ENCODE measurements around the gene ZNF598.

Gene ZNF598

DNA sequence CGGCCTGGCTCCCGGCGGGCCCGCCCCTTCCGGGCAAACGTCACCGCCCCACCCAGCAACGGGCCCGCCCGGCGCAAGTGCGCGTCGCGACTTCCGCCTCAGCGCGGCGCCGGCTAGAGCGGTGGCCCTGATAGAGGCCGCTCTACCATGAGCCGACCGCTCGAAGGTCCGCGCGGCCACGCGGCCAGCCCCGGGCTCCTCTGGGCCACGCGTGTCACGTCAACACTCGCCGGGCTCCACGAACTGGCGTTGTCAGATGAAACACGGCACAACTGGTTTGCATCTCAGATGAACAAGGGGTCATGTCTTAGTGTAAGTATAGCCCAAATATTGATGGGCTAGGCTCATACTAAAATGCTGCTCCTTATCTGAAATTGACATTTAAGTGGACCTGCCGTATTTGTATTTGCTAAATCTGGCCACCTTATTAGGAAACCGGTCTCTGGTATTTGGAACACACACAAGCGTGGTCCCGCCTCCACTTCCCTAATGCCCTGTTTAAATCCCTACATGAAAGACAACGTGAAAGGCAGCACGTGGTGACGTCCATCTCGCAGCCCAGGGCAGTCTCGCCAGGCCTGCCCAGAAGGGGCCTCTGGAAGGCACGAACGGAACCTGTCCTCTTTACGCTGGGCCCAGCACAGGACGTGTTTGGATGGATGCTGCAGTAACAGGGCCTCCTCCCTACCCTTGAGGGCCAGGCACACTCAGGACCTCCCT lies at the start of gene ZNF598:
Gene ZNF598, minus strand, starts transcription at position 31 of the 720 bp plus-strand sequence.
- peak; percentile 80 for DNase-seq

DNA sequence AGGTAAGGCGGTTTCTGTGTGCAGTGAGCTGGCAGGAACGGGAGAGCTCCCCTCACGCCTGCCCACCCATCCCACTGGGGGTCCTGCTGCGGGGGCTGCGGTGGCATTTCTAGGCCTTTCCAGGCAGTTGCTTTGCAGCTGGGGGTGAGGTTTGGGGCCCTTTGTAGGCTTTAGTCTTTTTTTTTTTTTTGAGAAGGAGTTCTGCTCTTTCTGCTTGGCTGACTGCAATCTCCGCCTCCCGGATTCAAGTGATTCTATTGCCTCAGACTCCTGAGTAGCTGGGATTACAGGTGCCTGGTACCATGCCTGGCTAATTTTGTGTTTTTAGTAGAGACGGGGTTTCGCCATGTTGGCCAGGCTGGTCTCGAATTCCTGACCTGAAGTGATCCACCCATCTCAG lies 49.3 kb upstream of the ZNF598 start:
- DNase-seq: no peak

DNA sequence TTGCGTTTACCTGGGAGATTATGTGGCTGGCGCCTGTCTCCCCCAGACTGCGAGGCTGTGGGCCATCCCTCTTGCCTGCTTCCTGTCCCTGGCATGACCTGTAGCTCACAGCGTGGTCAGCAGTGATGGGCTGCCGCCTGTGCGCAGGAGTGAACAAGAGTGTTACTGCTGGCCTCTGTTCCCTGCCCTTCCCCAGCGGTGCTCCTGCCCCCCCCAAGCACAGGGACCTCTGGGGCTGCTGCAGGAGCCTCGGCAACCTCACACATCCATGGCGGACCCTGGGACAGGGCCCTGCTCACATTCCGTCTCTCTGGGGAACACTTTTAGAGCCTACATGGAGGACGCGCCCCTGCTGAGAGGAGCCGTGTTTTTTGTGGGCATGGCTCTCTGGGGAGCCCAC lies 48.8 kb upstream of the ZNF598 start:
- DNase-seq: no peak

DNA sequence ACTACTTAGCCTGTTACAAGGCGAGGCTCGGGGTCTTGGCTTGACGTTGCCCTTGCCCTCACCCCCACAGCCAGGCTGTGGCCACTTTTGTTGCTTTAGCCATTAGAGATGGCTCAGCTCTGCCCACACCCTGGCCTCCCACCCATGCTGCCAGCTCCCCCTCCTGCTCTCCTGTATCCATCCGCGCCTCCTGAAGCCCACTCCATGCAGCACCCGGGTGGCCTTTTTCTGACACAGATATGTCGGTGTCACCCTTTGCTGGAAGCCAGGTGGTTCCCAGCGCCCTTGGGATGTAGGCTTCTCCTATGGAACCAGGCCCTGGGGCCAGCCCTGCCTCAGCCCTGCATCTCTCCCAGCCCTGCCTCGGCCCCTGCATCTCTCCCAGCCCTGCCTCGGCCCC lies 47.8 kb upstream of the ZNF598 start:
- no peak for DNase-seq

DNA sequence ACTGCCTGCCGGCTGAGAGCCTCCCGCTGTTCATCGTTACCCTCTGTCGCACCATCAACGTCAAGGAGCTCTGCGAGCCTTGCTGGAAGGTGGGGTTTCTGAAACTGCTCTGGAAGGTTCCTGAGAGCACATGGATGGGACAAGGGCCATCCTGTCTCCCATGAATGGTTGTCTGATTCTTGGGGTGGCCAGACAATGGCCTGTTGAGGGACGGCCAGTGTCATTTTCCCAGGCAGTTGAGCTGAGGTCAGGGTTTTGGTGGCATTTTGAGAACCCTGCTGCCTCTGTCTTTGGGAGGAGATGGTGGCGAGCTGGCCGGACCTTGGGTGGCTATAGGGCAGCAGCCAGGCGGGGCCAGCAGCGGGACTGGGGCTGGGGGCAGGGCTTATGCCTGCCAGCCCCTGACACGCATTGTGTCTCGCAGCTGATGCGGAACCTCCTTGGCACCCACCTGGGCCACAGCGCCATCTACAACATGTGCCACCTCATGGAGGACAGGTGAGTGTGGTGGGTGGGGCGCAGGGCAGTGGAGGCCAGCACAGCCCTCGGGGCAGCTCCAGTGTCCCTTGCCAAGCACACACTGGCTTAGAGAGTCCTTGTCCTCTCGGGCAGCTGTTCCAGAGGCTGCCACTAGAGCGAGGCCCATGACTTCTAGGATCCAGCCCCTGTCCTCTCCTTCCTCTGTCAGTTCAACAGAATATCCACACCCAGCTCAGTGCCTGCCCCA lies 47.2 kb upstream of the ZNF598 start:
- DNase-seq: no peak

DNA sequence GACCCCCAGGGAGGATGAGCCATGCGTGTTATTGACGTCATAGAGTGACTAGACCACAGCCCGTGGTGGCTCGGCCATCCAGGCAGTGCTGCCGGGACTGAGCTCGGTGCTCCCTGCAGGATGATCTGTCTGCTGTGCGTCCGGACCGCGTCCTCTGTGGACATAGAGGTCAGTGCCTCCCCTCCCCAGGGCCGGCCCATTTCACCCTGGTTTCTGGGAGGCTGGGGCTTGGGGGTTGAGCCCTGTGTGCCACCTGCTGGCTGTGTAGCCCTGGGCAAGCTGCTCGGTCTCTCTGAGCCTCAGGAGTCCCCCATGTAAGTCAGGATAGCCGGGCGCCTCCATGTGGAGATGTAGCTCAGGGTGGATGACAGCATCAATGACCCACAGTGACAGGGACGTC lies 46.5 kb upstream of the ZNF598 start:
- DNase-seq: no peak

DNA sequence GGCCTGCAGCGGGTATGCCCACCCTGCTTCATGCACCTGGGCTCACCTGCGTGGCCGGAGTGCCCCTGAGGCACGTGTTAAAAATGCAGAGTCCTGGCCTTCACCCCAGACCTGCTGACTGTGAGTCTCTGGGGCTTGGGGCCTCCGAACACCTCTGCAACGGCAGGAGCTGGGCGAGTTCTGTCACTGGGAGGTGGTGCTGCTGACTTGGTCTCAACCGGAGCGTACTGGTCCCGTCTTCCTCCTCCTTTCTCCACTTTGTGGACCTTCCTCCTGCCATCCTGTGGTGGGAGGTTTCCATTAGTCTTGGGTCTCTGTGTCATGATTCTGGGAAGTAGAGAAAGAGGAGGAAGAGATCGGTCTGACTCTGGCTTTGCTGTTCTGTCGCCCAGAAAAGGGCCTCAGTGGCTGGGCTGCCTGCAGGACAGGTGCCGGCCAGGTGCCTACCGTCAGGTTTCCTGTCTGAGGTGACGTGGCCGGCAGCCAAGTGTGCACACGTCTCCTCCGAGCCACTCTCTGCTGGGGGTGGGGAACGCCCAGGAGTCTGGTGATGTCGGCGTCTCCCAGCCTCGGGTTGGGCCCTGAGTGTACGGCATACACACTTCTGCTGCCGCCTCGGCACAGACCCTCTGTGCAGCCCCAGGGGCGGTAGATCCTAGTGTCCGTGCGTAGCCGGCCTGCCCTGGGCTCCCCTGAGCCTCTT lies 45.1 kb upstream of the ZNF598 start:
- no peak for DNase-seq

DNA sequence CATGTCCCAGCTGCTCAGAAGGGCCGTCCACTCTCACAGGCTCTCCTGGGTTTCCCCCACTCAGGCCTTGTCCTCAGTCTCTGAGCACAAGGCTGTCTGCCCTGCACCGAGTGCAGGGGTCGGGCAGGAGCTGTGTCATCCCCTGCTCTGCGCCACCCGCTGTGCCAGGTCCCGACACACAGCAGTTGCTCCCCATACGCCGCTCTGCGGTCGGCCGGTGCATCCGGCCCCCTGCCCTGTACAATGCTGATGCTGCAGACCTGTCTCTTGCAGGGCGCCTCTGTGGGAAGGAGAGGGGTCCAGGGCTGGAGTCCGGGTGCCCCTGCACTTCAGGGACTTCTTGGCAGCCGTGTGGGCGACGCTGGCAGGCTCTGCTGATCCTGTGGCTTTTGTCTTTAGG lies 44.3 kb upstream of the ZNF598 start:
- DNase-seq: no peak

DNA sequence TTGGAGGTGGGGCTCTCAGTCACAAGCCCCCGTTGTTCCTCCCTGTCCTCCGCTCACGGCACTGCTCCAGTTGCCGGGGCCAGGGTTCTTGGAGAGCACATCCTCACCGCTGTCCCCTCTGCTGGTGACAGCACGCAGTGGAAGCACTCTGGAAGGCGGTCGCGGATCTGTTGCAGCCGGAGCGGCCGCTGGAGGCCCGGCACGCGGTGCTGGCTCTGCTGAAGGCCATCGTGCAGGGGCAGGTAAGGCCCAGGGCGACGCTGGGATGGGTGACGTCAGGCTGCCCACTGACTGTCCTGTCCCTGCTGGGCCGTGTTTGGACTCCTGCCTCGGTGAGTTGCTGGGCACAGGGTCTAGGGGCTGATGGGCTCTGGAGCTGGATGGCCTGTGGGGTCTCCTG lies 43.6 kb upstream of the ZNF598 start:
- no peak for DNase-seq

DNA sequence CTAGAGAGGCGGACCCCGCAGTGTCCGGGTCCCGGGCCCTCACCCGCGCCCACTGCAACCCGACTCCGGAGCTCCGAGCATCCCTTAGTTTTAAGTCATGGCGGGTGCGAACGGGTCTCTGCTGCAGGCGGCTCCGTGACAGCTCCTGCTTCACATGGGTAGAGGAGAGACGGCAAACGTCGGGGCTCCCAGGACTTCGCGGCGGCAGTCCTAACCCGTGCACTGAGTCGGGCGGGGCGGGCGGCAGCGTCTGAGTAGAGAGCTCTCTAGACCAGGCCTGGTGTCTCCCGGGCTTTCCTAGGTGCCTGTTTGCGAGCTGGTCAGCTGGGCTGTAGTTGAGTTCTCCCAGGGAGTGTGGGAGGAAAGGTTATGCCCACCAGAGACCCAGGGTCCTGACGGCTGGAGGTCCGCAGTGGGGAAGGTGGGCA lies 38.5 kb upstream of the ZNF598 start:
- no peak for DNase-seq

DNA sequence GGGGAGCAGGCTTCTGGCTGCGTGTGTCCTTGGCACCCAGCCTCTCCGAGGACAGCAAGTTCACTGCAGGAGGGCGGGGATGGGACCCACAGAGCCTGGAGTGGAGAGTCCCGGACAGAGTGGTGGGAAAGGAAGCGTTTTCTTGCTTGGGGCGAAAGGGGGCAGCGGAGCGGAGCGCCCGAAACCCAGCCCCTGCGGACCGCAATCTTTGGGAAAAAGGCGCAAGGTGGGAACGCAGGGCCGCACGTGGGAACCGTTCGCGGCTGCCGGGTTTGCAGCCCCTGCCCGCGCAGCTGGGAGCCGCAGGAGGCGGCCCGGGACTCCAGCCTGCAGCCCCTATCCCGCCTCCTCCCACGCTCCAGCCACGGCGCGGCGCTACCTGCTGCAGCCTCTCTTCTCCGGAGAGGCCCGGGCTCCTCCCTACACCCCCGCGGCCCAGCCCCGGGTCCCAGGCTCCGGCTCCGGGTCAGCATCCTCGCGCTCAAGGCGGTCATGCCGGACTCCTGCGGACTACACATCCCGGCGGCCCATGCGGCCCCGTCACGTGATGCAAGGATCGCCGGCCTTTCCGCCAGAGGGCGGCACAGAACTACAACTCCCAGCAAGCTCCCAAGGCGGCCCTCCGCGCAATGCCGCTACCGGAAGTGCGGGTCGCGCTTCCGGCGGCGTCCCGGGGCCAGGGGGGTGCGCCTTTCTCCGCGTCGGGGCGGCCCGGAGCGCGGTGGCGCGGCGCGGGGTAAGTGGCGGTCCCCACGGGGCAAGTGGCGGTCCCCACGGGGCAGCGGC lies 37.9 kb upstream of the ZNF598 start, which contains the start of the genes NTHL1 and TSC2:
Gene NTHL1, minus strand, starts transcription at position 505 of the 786 bp plus-strand sequence. Its CDS starts 11 bp downstream, at position 494.
Gene TSC2, plus strand, starts transcription at position 656 of the 786 bp plus-strand sequence. CDS start 631 bp downstream, outside the sequence.
- peak; percentile 96 for DNase-seq

DNA sequence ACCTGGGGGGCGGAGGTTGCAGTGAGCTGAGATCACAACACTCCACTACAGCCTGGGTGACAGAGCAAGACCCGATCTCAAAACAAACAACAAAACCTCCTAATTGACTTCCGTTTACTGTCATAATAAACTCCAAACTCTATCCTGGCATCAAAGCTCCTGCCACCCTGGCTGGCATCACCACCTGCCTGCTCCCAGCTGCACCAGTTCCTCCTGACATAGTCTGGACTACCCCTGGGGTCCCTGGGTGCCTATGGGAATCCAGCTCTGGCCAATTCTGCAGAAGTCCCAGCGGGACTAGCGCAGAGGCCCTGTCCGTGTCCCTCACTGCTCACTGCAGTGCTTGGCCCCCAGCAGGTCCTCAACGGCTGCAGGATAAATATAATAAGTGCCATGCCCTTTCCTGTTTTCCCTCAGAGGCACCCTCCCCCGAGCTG lies 37.3 kb upstream of the ZNF598 start:
- DNase-seq: no peak

DNA sequence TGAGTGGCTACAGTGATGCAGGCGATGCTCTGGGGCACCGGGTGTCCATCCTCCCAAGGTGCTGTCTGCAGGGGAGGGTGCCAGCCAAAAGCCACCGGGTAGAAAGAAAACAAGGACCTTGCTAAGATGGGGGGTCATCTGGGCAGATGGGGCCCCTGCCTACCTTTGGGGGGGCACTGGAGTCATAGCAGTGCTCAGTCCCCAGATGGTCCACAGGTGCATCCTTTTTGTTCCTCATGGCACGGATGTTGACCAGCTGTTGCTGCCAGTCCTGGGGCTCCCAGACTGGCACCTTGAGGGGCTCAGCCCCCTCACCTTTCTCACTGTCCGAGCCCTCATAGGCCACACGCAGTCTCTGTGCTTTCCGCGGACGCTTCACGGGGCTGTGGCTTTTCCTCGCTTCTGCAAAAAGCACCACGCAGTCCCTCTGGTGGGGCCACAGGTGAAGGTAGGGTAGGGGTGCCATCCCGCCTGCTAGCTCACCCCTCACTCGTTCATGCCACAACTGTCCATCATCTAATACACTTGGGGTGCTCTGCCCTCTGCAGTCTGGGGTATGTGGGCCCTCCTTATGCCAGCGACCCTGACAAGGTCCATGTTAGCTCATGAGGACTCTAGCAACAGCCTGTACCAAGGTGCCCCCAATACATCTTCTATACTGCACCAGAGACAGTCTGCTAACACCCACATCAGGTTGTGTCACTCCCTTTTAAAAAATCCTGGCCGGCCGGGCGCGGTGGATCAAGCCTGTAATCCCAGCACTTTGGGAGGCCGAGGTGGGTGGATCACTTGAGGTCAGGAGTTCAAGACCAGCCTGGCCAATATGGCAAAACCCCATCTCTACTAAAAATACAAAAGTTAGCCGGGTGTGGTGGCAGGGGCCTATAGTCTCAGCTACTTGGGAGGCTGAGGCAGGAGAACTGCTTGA lies 36.6 kb upstream of the ZNF598 start:
- DNase-seq: no peak

DNA sequence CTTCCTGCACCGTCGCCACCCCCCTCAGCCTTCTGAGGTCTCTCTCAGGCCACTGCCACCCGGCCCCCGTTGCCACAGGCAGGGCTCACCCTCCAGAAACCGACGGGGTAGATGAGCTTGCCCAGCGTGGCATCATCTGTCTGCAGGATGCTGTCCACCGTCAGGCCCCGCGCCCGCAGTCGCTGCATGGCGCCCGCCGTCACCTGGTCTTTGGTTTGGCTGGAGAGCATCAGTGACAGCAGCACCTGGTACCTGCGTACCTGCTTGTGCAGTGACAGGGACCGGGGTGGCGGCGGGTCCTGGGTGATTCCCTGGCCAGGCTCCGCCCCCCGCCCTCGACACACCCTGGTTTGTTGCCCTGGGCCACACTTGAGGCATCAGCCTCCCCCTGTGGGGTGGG lies 34.9 kb upstream of the ZNF598 start:
- DNase-seq: no peak

DNA sequence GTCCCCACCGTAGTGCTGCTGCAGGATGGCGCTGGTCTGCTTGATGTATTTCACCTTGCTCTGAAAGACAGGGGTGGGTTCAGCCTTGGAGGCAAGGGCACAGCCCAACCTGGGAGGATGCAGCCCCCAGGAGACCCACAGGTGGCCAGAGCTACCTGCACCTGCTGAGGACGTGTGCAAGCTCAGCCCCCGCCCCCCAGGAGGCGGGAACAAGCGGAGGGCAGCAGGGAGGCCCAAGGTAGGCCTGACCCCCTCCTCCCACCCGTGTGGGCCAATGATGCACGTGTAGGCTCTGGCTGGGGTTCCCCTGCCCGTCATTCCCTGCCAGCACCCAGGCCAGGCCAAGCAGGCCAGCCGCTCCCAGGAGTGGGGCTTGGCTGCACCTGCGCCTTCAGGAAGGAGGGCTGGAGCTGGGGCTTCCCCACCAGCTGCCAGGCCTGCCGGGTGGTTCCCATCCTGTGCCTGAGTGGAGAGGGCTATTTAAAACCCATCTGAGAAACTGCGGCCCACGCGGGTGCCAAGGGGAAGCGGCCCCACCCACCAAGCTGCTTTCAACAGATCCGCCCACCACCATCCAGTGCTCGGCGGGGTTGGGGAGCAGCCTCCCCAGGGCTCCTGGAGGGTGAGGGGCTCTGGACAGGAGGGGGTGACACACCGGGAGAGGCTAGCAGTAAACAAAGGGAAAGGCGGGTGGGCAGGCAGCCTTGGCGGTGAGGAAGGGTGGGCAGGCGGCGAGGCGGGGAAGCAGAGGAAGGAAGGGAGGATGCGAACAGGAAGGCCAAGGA lies 34.2 kb upstream of the ZNF598 start:
- no peak for DNase-seq

DNA sequence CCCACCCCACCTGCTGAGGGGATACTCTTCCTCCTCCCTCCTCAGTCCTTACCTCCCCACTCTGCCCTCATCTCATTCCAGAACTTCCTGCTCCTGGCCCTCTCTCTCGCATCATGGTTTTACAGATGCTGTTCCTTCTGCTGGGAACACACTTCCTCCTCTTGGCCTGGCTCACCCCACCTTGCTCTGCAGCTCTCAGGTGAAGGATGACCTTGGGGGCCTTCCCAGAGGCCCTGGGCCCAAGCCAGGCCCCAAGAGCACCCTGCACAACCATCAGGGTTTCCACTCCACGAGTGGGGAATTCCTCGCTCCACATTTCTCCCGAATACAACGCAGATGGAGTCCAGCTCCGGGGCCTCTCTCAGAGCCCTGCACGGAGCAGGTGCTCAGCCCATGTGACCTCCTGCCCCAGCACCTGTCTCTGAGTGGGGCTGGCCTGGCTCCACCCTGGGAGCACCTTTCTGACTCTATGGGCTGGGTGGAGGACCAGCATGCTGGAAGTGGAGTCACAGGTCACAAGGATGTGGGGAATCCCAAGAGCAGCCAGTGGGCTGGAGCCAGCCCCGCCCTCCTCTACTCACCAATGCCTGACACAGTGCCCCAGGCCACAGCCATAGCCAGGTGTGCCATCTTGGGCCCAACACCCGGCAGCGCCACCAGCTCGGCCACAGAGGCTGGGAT lies 33.5 kb upstream of the ZNF598 start:
- DNase-seq: no peak

DNA sequence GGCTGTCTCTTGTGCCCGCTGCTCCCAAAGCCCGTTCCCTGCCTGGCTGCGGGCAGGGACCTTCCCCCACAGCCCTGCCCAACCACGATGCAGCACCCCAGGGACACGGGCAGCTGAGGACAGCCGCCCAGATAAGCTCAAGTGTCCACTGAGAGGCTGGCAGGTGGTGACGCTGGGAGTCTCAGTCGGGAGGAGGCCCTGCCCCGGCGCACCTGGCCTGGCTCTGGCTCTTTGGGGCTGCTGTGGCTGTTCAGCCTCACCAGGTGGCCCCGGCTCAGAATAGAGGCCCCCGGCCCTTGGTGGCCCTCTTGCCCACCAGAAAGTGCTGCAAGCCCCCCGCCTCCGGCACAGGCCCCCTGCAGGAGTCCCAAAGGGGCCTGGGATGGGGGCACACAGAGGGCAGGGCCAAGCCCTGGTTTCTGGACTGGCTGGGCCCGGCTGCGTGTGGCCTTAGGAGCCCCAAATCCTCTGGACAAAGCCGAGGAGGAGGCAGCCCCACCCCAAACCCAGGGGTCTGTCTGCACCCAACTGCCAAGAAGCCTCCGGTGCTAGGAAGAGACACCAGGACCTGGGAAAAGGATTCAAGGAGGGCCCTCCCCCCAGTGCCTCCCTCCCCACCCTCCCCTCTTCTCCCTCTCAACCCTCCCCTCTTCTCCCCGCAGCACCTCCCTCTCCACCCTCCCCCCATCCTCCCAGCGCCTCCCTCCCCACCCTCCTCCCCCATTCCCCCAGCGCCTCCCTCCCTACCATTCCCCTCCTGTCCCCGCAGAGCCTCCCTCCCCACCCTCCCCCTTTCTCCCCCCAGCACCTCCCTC lies 32.8 kb upstream of the ZNF598 start:
- DNase-seq: no peak

DNA sequence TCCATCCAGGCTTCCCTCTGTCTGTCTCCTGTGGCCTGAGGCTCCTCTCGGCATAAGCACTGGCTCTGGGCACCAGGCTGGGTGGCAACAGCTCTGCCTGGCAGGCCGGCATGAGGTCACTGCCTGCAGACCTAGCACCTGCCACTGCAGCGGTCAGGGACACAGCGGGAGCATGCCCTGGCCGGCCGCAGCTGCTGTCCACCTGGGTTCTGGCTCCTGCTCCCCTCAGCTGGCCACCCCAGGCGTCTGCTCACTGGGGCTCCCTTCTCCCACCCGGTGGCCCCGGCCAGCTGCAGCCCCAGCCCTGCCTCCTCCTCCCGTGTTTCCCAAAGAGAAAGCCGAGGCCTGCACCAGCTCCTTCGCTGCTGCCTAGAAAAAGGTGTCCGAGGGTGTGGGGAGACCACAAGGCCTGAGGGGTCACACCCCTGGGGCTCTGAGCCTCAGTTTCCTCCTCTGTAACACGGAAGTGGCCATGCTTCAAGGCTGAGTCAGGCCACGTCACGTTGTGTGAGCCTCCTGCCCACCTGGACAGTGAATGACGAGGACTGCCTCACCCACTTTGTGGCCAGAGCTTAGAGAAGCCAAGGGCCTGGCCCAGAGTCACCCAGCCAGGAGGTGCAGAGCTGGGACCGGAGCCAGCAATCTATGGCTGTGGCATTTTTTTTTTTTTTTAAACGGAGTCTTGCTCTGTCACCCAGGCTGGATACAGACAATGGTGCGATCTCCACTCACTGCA lies 31.3 kb upstream of the ZNF598 start:
- DNase-seq: no peak
